ENCODE results near the gene PIGX. TPM values are rescaled to one million over a fixed set of nuclear protein-coding genes. Genes with fewer than 3 reads are reported as not detected.
A peak's percentile ranks its signal among the peaks of the same experiment; 100 is the strongest.

PIGX gene
- total and polyA plus RNA-seq, 3 experiments from 2014 or later = 38.7 to 50.5 (median 49.0) TPM

GRCh38 chr3:196753201-196753600 is 41.0 kb downstream of the PIGX start:
- Mint-ChIP-seq H3K4me3 (no peak overlapping the region), H3K36me3 (peaks cover 20 to 66% (median 26%) of the 10 kb centered on the region in 3 donors), H3K27me3 (no peaks in the 10 kb centered on the region), H3K9me3 (peaks cover 3 to 18% (median 14%) of the 10 kb centered on the region in 5 donors), H3K4me1 (peaks cover 54 to 74% (median 62%) of the 10 kb centered on the region in 3 donors), H3K27ac (peak overlapping the region in 1 of 8 donors; percentile 8)
- H3K36me3 ChIP-seq (ENCODE audit: insufficient read depth, low read length) = peaks cover 15% of the 10 kb centered on the region
- CTCF ChIA-PET = no interaction called here
- H3K9me3 ChIP-seq (ENCODE audit: low read length) = peaks cover 12% of the 10 kb centered on the region
- POLR2A ChIA-PET = no interaction called here
- H3K27me3 ChIP-seq (ENCODE audit: insufficient read depth, low read length, poor library complexity, severe bottlenecking) = no peaks in the 10 kb centered on the region
- H3K4me3 ChIP-seq (ENCODE audit: low read length) = no peak overlapping the region
- H3K27ac ChIP-seq (ENCODE audit: low read depth, low read length) = no peak overlapping the region
- no peaks in the 10 kb centered on the region for H3K4me1 ChIP-seq (ENCODE audit: insufficient read depth, low read length)
- no peak for DNase-seq

GRCh38 chr3:196754091-196754981 is 42.2 kb downstream of the PIGX start:
- Mint-ChIP-seq H3K4me1 (peaks cover 47 to 72% (median 62%) of the 10 kb centered on the region in 3 donors), H3K27me3 (no peaks in the 10 kb centered on the region), H3K27ac (peak overlapping the region in 6 of 8 donors; percentile 4 to 88 (median 28)), H3K4me3 (no peak overlapping the region), H3K9me3 (peaks cover 3 to 18% (median 14%) of the 10 kb centered on the region in 5 donors), H3K36me3 (peaks cover 20 to 60% (median 26%) of the 10 kb centered on the region in 3 donors)
- no peak overlapping the region for H3K4me3 ChIP-seq (ENCODE audit: low read length)
- no peaks in the 10 kb centered on the region for H3K4me1 ChIP-seq (ENCODE audit: insufficient read depth, low read length)
- ChIA-PET POLR2A (no interaction called here), CTCF (no interaction called here)
- H3K27me3 ChIP-seq (ENCODE audit: insufficient read depth, low read length, poor library complexity, severe bottlenecking) = no peaks in the 10 kb centered on the region
- H3K9me3 ChIP-seq (ENCODE audit: low read length) = peaks cover 12% of the 10 kb centered on the region
- DNase-seq = no peak
- no peak overlapping the region for H3K27ac ChIP-seq (ENCODE audit: low read depth, low read length)
- H3K36me3 ChIP-seq (ENCODE audit: insufficient read depth, low read length) = peaks cover 15% of the 10 kb centered on the region

DNA sequence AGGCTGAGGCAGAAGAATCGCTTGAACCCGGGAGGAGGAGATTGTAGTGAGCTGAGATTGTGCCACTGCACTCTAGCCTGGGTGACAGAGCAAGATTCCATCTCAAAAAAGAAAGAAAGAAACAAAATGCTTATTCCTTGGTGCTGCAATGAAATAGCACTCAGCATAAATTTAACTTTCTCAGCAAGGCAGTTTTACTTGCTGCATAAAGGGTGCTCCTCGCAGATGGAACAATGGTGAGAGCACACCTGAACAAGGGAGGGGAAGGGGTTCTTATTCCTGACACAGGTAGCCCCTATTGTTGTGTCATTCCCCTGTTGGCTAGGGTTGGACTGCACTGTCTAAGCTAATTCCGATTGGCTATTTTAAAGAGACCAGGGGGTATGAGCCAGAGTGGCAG is 44.6 kb downstream of the PIGX start:
- Histone ChIP-seq H3K9me3 (ENCODE audit: low read length) (peaks cover 12% of the 10 kb centered on the region), H3K27me3 (ENCODE audit: insufficient read depth, low read length, poor library complexity, severe bottlenecking) (no peaks in the 10 kb centered on the region), H3K4me1 (ENCODE audit: insufficient read depth, low read length) (no peaks in the 10 kb centered on the region), H3K27ac (ENCODE audit: low read depth, low read length) (no peak overlapping the region), H3K4me3 (ENCODE audit: low read length) (no peak overlapping the region), H3K36me3 (ENCODE audit: insufficient read depth, low read length) (peaks cover 12% of the 10 kb centered on the region)
- POLR2A ChIA-PET = no interaction called here
- Mint-ChIP-seq H3K4me3 (no peak overlapping the region), H3K27me3 (no peaks in the 10 kb centered on the region), H3K4me1 (peaks cover 45 to 69% (median 57%) of the 10 kb centered on the region in 3 donors), H3K36me3 (peaks cover 18 to 50% (median 31%) of the 10 kb centered on the region in 3 donors), H3K27ac (peak overlapping the region in 4 of 8 donors; percentile 4 to 74 (median 9)), H3K9me3 (peaks cover 3 to 18% (median 14%) of the 10 kb centered on the region in 5 donors)
- no peak for DNase-seq
- CTCF ChIA-PET = no interaction called here

DNA sequence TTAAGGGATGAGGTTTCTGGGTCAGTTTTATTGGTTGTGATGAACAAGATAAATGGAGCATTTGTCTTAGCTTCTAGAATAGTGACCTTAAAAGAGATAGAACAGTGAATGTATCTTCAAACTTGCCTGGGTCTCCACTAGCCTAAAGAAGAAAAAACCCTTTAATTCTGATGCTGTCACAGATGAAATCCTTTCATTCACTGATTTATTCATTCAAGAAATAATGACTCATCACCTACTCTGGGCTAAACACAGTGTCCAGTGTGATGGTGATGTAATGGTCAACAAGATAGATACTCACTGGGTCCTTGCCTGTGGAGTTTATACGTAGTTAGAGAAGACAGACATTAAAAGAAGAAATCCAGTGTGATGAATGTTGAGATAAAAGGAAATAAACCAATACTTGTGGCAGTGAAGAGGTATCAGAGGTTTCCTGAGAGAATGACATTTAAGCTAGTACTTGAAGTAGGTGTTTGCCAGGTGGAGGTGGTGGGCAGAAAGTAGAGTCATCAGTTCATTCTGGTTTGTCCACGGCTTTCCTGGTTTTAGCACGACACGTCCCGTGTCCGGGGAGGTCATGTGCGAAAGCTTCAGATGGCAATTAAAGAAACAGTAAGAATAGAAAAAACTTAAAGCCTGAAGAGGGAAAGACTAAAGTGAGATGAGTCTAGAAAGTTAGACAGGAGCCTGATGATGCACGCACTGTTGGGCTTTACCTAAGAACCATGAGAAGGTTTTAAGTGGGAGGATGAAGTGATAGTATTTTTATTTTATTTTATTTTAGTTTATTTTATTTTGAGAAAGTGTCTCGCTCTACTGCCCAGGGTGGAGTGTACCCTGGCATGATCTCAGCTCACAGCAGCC is 45.9 kb downstream of the PIGX start:
- no peak overlapping the region for H3K27ac ChIP-seq (ENCODE audit: low read depth, low read length)
- ChIA-PET POLR2A (interaction anchor here (0.6 kb wide), 1 partner anchor 190 kb away, joined by 3 read pairs; the partner anchor contains the start of genes FBXO45 and WDR53), CTCF (no interaction called here)
- no peaks in the 10 kb centered on the region for H3K27me3 ChIP-seq (ENCODE audit: insufficient read depth, low read length, poor library complexity, severe bottlenecking)
- no peaks in the 10 kb centered on the region for H3K4me1 ChIP-seq (ENCODE audit: insufficient read depth, low read length)
- peaks cover 21 to 49% (median 31%) of the 10 kb centered on the region in 3 donors for H3K36me3 Mint-ChIP-seq
- H3K9me3 ChIP-seq (ENCODE audit: low read length) = peaks cover 12% of the 10 kb centered on the region
- H3K4me1 Mint-ChIP-seq = peaks cover 50 to 64% (median 57%) of the 10 kb centered on the region in 3 donors
- peaks cover 3 to 18% (median 14%) of the 10 kb centered on the region in 5 donors for H3K9me3 Mint-ChIP-seq
- H3K4me3 ChIP-seq (ENCODE audit: low read length) = no peak overlapping the region
- H3K27me3 Mint-ChIP-seq = no peaks in the 10 kb centered on the region
- H3K4me3 Mint-ChIP-seq = no peak overlapping the region
- DNase-seq = no peak
- peak overlapping the region in 6 of 8 donors; percentile 3 to 88 (median 17) for H3K27ac Mint-ChIP-seq
- H3K36me3 ChIP-seq (ENCODE audit: insufficient read depth, low read length) = peaks cover 12% of the 10 kb centered on the region

DNA sequence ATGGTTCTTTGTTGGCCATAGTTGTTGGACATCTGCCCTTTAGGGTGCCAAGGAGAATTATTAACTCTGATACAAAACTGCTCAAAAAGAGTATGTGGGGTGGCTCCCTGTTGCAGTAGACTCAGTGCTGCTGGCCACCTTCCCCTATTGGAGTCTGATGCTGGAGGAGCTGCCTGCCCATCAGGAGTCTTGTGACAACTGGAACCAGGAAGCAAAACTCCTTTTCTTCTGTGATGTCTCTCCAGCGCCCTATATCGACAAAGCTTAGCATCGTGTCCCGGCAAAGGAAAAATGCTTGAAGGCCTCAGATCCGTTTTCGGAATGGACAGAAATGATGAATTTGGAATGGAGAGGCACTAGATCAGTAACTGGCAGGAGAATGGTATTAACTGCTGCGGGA is 51.0 kb downstream of the PIGX start:
- Mint-ChIP-seq H3K27me3 (no peaks in the 10 kb centered on the region), H3K4me1 (peaks cover 36 to 59% (median 58%) of the 10 kb centered on the region in 3 donors), H3K36me3 (peaks cover 8 to 34% (median 14%) of the 10 kb centered on the region in 3 donors), H3K27ac (peak overlapping the region in 4 of 8 donors; percentile 8 to 68 (median 42)), H3K4me3 (no peak overlapping the region), H3K9me3 (no peaks in the 10 kb centered on the region)
- ChIA-PET POLR2A (no interaction called here), CTCF (no interaction called here)
- no peak overlapping the region for H3K27ac ChIP-seq (ENCODE audit: low read depth, low read length)
- no peaks in the 10 kb centered on the region for H3K36me3 ChIP-seq (ENCODE audit: insufficient read depth, low read length)
- H3K4me3 ChIP-seq (ENCODE audit: low read length) = no peak overlapping the region
- no peaks in the 10 kb centered on the region for H3K4me1 ChIP-seq (ENCODE audit: insufficient read depth, low read length)
- no peaks in the 10 kb centered on the region for H3K9me3 ChIP-seq (ENCODE audit: low read length)
- H3K27me3 ChIP-seq (ENCODE audit: insufficient read depth, low read length, poor library complexity, severe bottlenecking) = no peaks in the 10 kb centered on the region
- no peak for DNase-seq

DNA sequence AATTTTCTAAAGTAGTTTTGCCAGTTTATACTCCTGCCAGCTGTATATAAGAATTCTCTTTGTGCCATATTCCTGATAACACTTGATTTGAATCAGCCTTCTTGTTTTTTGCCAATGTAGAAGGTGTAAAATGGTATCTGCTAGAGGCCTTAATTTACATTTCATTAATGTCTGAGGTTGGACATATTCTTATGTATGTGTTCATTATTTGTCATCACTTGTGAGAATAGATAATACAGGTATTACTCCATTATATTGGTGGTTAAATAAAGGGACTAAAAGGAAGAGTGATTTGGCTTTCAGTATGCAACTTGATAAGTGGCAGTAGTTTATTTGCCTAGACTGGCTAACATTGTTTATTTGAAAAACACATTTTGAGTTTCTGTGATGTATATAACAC is 53.3 kb downstream of the PIGX start:
- ChIA-PET CTCF (no interaction called here), POLR2A (no interaction called here)
- H3K27me3 ChIP-seq (ENCODE audit: insufficient read depth, low read length, poor library complexity, severe bottlenecking) = no peaks in the 10 kb centered on the region
- H3K9me3 Mint-ChIP-seq = no peaks in the 10 kb centered on the region
- DNase-seq = no peak
- H3K4me3 ChIP-seq (ENCODE audit: low read length) = no peak overlapping the region
- peaks cover 8 to 31% (median 14%) of the 10 kb centered on the region in 3 donors for H3K36me3 Mint-ChIP-seq
- H3K4me3 Mint-ChIP-seq = no peak overlapping the region
- peaks cover 25 to 48% (median 47%) of the 10 kb centered on the region in 3 donors for H3K4me1 Mint-ChIP-seq
- no peaks in the 10 kb centered on the region for H3K4me1 ChIP-seq (ENCODE audit: insufficient read depth, low read length)
- H3K9me3 ChIP-seq (ENCODE audit: low read length) = no peaks in the 10 kb centered on the region
- peak overlapping the region in 3 of 8 donors; percentile 17 to 71 (median 18) for H3K27ac Mint-ChIP-seq
- H3K27me3 Mint-ChIP-seq = no peaks in the 10 kb centered on the region
- no peaks in the 10 kb centered on the region for H3K36me3 ChIP-seq (ENCODE audit: insufficient read depth, low read length)
- H3K27ac ChIP-seq (ENCODE audit: low read depth, low read length) = no peak overlapping the region

GRCh38 chr3:196771067-196771466 is 58.9 kb downstream of the PIGX start:
- Histone ChIP-seq H3K4me1 (ENCODE audit: insufficient read depth, low read length) (peaks cover 39% of the 10 kb centered on the region), H3K27me3 (ENCODE audit: insufficient read depth, low read length, poor library complexity, severe bottlenecking) (no peaks in the 10 kb centered on the region), H3K4me3 (ENCODE audit: low read length) (no peak overlapping the region), H3K27ac (ENCODE audit: low read depth, low read length) (no peak overlapping the region), H3K9me3 (ENCODE audit: low read length) (no peaks in the 10 kb centered on the region), H3K36me3 (ENCODE audit: insufficient read depth, low read length) (no peaks in the 10 kb centered on the region)
- H3K36me3 Mint-ChIP-seq = peaks cover 0 to 21% (median 6%) of the 10 kb centered on the region in 3 donors
- DNase-seq = no peak
- H3K27me3 Mint-ChIP-seq = no peaks in the 10 kb centered on the region
- H3K4me3 Mint-ChIP-seq = peak overlapping the region in 2 of 7 donors; percentile 7 to 20
- H3K9me3 Mint-ChIP-seq = no peaks in the 10 kb centered on the region
- CTCF ChIA-PET = no interaction called here
- peak overlapping the region in 4 of 8 donors; percentile 8 to 73 (median 24) for H3K27ac Mint-ChIP-seq
- POLR2A ChIA-PET = no interaction called here
- H3K4me1 Mint-ChIP-seq = peaks cover 54 to 80% (median 78%) of the 10 kb centered on the region in 3 donors

Measured in CD8-positive, alpha-beta memory T cell (primary cell).